Measurements from ENCODE around the gene ANO8.

The ANO8 gene

DNA sequence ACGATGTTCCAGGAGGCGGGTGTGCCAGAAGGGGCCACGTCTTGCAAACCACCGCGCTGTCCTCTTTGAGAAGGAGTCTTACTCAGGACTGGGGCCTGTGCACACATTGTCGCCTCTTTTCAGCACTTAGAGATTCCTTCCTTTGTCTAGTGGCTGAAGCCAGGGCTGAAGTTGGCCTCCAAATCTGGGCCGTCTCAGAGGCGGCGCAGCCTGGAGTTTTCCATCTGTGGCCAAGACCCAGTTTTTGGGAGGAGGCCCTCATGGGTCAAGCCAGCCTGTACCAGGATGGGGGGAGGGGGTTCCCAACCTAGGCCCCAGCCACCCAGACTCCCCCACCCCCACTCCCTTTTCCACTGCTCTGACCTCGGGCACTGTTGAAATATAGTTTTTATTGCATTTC is 11.8 kb downstream of the ANO8 start:
- no peak overlapping the region for H3K9ac ChIP-seq (ENCODE audit: low read length)
- no peaks in the 10 kb centered on the region for H3K36me3 ChIP-seq (ENCODE audit: low read length)

DNA sequence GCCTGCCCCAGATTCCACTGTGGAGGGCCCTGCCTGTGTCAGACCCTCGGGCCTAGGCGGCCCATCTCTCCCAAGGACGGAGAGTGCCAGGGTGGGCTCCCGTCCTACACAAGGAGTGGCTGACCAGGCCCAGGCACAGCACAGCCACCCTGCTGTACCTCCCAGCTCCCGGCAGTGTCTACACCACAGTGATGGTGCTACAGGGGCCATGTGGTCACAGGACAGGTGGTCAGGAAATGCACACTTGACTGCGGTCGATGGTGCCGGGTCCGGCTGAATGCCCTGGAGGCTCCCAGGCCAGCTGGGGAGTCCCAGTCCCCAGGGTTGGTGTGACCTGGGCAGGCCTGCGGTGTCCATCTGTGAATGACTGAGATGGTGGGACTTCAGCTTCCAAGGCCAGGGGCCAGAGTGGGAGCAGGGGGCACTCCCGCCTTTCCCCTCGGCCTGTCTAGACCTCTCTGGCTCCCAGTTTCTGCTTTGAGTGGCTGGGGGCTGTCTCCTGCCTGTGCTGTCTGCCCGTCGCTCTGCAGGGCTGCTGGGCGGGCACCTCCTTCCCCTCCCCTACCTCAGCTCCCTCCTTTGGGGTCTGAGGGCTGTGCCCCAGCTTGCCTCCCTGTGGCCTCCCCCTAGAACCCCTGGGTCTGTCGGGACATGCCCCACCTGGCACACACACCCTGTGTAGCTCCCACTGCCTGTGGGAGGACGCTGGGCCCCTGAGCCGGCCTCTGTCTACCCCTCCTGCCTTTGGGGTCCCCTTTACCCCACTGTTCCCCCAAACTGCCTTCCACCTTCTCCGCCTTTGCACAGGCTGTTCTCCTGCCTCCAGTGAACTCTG is 12.8 kb downstream of the ANO8 start:
- H3K9me3 ChIP-seq (ENCODE audit: insufficient read depth, low read length), result no peaks in the 10 kb centered on the region
- H3K79me2 ChIP-seq (ENCODE audit: insufficient read depth, low read length), result no peaks in the 10 kb centered on the region
- peaks cover 3% of the 10 kb centered on the region; the same call in 1 of the 2 replicates for H3F3A ChIP-seq (ENCODE audit: insufficient read depth)
- H2AFZ ChIP-seq (ENCODE audit: low read depth, low read length, severe bottlenecking), result no peak overlapping the region
- H4K20me1 ChIP-seq (ENCODE audit: low read depth, low read length), result no peaks in the 10 kb centered on the region
- no peak overlapping the region for H3K9ac ChIP-seq (ENCODE audit: low read length)
- no peaks in the 10 kb centered on the region for H3K36me3 ChIP-seq (ENCODE audit: low read length)
- no peaks in the 10 kb centered on the region for H3K9me2 ChIP-seq (replicated peaks; ENCODE audit: insufficient read depth, low read length)
- no peak overlapping the region for H3K27ac ChIP-seq (ENCODE audit: low read depth, low read length)
- no peak overlapping the region for H3K4me2 ChIP-seq (ENCODE audit: low read depth, low read length, poor library complexity, severe bottlenecking)
- H3K4me3 ChIP-seq (ENCODE audit: insufficient read depth, low read length, poor library complexity, severe bottlenecking), result no peak overlapping the region
- H3K27me3 ChIP-seq (ENCODE audit: low read length), result no peaks in the 10 kb centered on the region
- TF ChIP-seq, protein P1, sequence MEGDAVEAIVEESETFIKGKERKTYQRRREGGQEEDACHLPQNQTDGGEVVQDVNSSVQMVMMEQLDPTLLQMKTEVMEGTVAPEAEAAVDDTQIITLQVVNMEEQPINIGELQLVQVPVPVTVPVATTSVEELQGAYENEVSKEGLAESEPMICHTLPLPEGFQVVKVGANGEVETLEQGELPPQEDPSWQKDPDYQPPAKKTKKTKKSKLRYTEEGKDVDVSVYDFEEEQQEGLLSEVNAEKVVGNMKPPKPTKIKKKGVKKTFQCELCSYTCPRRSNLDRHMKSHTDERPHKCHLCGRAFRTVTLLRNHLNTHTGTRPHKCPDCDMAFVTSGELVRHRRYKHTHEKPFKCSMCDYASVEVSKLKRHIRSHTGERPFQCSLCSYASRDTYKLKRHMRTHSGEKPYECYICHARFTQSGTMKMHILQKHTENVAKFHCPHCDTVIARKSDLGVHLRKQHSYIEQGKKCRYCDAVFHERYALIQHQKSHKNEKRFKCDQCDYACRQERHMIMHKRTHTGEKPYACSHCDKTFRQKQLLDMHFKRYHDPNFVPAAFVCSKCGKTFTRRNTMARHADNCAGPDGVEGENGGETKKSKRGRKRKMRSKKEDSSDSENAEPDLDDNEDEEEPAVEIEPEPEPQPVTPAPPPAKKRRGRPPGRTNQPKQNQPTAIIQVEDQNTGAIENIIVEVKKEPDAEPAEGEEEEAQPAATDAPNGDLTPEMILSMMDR (IDR thresholded peaks at IDR 0.05; ENCODE audit: insufficient read depth, low read length, poor library complexity, severe bottlenecking), result no peak
- no peak for TF ChIP-seq EZH2phosphoT487 (conservative IDR thresholded peaks at IDR 0.05; ENCODE audit: low read length)

More for the DNA sequence above, 11.8 kb downstream of the ANO8 start:
- Histone ChIP-seq H3K4me3 (ENCODE audit: insufficient read depth, low read length, poor library complexity, severe bottlenecking) (no peak overlapping the region), H3K27ac (ENCODE audit: low read depth, low read length) (no peak overlapping the region), H3K9me3 (ENCODE audit: insufficient read depth, low read length) (no peaks in the 10 kb centered on the region), H3K27me3 (ENCODE audit: low read length) (no peaks in the 10 kb centered on the region), H3K79me2 (ENCODE audit: insufficient read depth, low read length) (no peaks in the 10 kb centered on the region), H3K4me2 (ENCODE audit: low read depth, low read length, poor library complexity, severe bottlenecking) (no peak overlapping the region), H2AFZ (ENCODE audit: low read depth, low read length, severe bottlenecking) (no peak overlapping the region), H3K9me2 (replicated peaks; ENCODE audit: insufficient read depth, low read length) (no peaks in the 10 kb centered on the region), H3F3A (ENCODE audit: insufficient read depth) (peaks cover 3% of the 10 kb centered on the region; the same call in 1 of the 2 replicates), H4K20me1 (ENCODE audit: low read depth, low read length) (no peaks in the 10 kb centered on the region)
- TF ChIP-seq, protein P1 (IDR thresholded peaks at IDR 0.05; ENCODE audit: insufficient read depth, low read length, poor library complexity, severe bottlenecking), result no peak
- TF ChIP-seq EZH2phosphoT487 (conservative IDR thresholded peaks at IDR 0.05; ENCODE audit: low read length), result no peak

DNA sequence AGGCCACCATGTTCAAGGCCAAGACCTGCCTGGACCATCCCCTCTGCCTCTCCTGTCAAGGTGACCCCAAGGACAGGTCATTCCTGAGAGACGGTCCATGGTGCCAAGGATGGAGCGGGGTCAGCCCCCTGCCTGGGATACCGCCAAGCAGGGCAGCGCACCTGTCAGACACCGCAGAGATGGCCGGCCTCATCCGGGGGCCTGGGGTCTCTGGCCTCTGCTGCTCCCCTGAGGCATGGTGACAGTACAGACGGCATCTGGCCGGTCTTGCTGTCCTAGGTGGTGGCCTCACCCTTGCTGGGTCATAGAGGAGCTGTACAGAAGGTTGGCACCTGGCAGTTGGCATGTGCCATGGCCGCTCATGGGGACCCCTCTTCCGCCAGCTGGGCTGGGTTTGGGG is 14.2 kb downstream of the ANO8 start:
- no peaks in the 10 kb centered on the region for H3K9me3 ChIP-seq (ENCODE audit: insufficient read depth, low read length)
- H2AFZ ChIP-seq (ENCODE audit: low read depth, low read length, severe bottlenecking), result no peak overlapping the region
- no peak for TF ChIP-seq EZH2phosphoT487 (conservative IDR thresholded peaks at IDR 0.05; ENCODE audit: low read length)
- TF ChIP-seq, protein P1 (IDR thresholded peaks at IDR 0.05; ENCODE audit: insufficient read depth, low read length, poor library complexity, severe bottlenecking), result no peak
- H3K36me3 ChIP-seq (ENCODE audit: low read length), result no peaks in the 10 kb centered on the region
- H3K9me2 ChIP-seq (replicated peaks; ENCODE audit: insufficient read depth, low read length), result no peaks in the 10 kb centered on the region
- no peaks in the 10 kb centered on the region for H3F3A ChIP-seq (ENCODE audit: insufficient read depth)
- H3K4me3 ChIP-seq (ENCODE audit: insufficient read depth, low read length, poor library complexity, severe bottlenecking), result no peak overlapping the region
- H3K4me2 ChIP-seq (ENCODE audit: low read depth, low read length, poor library complexity, severe bottlenecking), result no peak overlapping the region
- H3K79me2 ChIP-seq (ENCODE audit: insufficient read depth, low read length), result no peaks in the 10 kb centered on the region
- H4K20me1 ChIP-seq (ENCODE audit: low read depth, low read length), result no peaks in the 10 kb centered on the region
- no peak overlapping the region for H3K27ac ChIP-seq (ENCODE audit: low read depth, low read length)
- H3K9ac ChIP-seq (ENCODE audit: low read length), result no peak overlapping the region
- H3K27me3 ChIP-seq (ENCODE audit: low read length), result no peaks in the 10 kb centered on the region

Data from SU-DHL-6 (cell line).